ENCODE measurements around the gene SLC36A1. TPM values are rescaled to one million over a fixed set of nuclear protein-coding genes. Genes with fewer than 3 reads are reported as not detected.

SLC36A1 gene
- total RNA-seq, 2 experiments from 2014 or later: 11.6 to 12.1 TPM

DNA sequence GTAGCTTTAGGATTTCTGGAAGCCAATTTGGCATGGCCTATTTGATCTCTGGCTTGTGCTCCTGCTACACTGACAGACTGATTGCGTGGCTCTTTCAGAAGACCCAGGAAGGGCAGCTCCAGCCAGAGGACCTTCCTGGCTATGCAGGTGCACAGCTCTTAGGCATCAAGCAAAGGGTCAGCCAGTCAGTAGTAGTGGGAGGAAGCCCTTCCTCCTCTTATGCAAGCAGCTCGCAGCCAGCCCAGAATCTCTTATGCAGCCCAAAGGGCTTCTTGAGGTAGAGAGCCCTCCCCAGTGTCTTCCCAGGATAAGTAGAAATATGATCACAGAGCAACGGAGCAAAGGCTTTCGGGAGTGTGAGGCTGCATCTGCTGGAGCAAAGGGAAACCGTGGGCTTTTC lies 43.2 kb downstream of the SLC36A1 start:
- Histone ChIP-seq H3K27ac (ENCODE audit: low read depth, low read length, poor library complexity, severe bottlenecking) (no peak overlapping the region), H3K9me2 (ENCODE audit: insufficient read depth, low read length) (no peaks in the 10 kb centered on the region), H3K4me3 (ENCODE audit: low read depth, low read length, poor library complexity, severe bottlenecking) (no peak overlapping the region), H3K36me3 (ENCODE audit: insufficient read depth, low read length) (peaks cover 9% of the 10 kb centered on the region; the same call in 1 of the 2 replicates), H3K4me1 (ENCODE audit: insufficient read depth, low read length, poor library complexity, severe bottlenecking) (no peaks in the 10 kb centered on the region), H3K4me2 (ENCODE audit: low read length) (no peak overlapping the region), H2AFZ (ENCODE audit: low read length) (no peak overlapping the region), H3K9me3 (ENCODE audit: low read length) (no peaks in the 10 kb centered on the region), H4K20me1 (ENCODE audit: insufficient read depth, low read length) (no peaks in the 10 kb centered on the region), H3K79me2 (ENCODE audit: insufficient read depth, low read depth, low read length) (no peaks in the 10 kb centered on the region)
- BruUV-seq (replicated peaks): no TSS peak
- CTCF ChIA-PET (ENCODE audit: unreplicated experiment): no interaction called here
- no peak for TF ChIP-seq EZH2phosphoT487 (IDR thresholded peaks at IDR 0.05; ENCODE audit: borderline replicate concordance, low read depth, low read length)
- TF ChIP-seq, protein P1, sequence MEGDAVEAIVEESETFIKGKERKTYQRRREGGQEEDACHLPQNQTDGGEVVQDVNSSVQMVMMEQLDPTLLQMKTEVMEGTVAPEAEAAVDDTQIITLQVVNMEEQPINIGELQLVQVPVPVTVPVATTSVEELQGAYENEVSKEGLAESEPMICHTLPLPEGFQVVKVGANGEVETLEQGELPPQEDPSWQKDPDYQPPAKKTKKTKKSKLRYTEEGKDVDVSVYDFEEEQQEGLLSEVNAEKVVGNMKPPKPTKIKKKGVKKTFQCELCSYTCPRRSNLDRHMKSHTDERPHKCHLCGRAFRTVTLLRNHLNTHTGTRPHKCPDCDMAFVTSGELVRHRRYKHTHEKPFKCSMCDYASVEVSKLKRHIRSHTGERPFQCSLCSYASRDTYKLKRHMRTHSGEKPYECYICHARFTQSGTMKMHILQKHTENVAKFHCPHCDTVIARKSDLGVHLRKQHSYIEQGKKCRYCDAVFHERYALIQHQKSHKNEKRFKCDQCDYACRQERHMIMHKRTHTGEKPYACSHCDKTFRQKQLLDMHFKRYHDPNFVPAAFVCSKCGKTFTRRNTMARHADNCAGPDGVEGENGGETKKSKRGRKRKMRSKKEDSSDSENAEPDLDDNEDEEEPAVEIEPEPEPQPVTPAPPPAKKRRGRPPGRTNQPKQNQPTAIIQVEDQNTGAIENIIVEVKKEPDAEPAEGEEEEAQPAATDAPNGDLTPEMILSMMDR (conservative IDR thresholded peaks at IDR 0.05; ENCODE audit: low read length): no peak
- intact Hi-C loops (cut with micrococcal nuclease; ENCODE audit: unreplicated experiment): no loop called here
- POLR2A ChIA-PET: no interaction called here
- no peak for DNase-seq (ENCODE audit: low spot score)

DNA sequence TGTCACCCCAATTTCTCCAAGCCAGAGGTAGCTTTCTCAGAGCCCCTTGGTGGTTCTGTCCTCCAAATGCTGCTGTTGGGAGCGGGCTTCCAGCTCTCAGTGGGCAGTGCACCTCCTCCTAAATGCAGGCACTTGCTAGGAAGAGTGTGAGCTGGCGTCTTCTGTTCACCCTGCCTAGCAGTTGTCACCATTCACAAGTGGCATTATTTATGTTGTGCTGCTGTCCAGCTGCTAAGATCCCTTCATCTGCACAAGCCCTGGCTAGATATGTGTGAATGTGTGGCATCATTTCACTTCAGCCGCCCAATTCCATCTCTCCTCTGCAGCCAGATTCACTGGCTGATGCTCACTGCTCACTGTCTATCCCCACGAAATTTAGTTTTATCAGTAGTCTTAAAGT lies 43.7 kb downstream of the SLC36A1 start:
- H3K4me3 ChIP-seq (ENCODE audit: low read depth, low read length, poor library complexity, severe bottlenecking): no peak overlapping the region
- H3K36me3 ChIP-seq (ENCODE audit: insufficient read depth, low read length): 0 out of 2 replicates have a peak, but pooled peaks cover 5% of the 10 kb centered on the region
- no peaks in the 10 kb centered on the region for H3K79me2 ChIP-seq (ENCODE audit: insufficient read depth, low read depth, low read length)
- BruUV-seq (replicated peaks): no TSS peak
- H3K9me3 ChIP-seq (ENCODE audit: low read length): no peaks in the 10 kb centered on the region
- intact Hi-C loops (cut with micrococcal nuclease; ENCODE audit: unreplicated experiment): no loop called here
- H2AFZ ChIP-seq (ENCODE audit: low read length): no peak overlapping the region
- no peak overlapping the region for H3K27ac ChIP-seq (ENCODE audit: low read depth, low read length, poor library complexity, severe bottlenecking)
- no peak overlapping the region for H3K4me2 ChIP-seq (ENCODE audit: low read length)
- DNase-seq (ENCODE audit: low spot score): no peak
- ChIA-PET POLR2A (interaction anchor here (0.7 kb wide), 1 partner anchor 24 kb away, joined by 3 read pairs; no protein-coding TSS in a partner anchor), CTCF (ENCODE audit: unreplicated experiment) (no interaction called here)
- no peaks in the 10 kb centered on the region for H3K4me1 ChIP-seq (ENCODE audit: insufficient read depth, low read length, poor library complexity, severe bottlenecking)
- TF ChIP-seq, protein P1 (conservative IDR thresholded peaks at IDR 0.05; ENCODE audit: low read length): no peak
- TF ChIP-seq EZH2phosphoT487 (IDR thresholded peaks at IDR 0.05; ENCODE audit: borderline replicate concordance, low read depth, low read length): no peak
- no peaks in the 10 kb centered on the region for H3K9me2 ChIP-seq (ENCODE audit: insufficient read depth, low read length)
- no peaks in the 10 kb centered on the region for H4K20me1 ChIP-seq (ENCODE audit: insufficient read depth, low read length)

DNA sequence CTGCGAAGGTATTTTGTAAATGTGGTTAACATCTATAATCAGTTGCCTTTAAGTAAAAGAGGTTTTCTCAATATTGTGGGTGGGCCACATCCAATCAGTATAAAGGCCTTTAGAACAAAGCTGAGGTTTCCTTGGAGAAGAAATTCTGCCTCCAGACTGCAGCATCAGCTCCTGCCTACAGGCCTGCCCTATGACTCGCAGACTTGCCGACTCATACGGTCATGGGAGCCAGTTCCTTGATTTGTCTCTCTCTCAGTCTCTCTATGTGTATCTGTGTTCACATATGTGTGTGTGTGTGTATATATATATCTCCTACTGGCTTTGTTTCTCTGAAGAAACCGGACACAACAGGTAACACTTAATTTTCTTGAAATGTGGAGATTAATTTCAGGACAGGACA lies 45.3 kb downstream of the SLC36A1 start:
- H3K4me3 ChIP-seq (ENCODE audit: low read depth, low read length, poor library complexity, severe bottlenecking): no peak overlapping the region
- no peaks in the 10 kb centered on the region for H3K79me2 ChIP-seq (ENCODE audit: insufficient read depth, low read depth, low read length)
- H4K20me1 ChIP-seq (ENCODE audit: insufficient read depth, low read length): no peaks in the 10 kb centered on the region
- H3K4me2 ChIP-seq (ENCODE audit: low read length): no peak overlapping the region
- DNase-seq (ENCODE audit: low spot score): no peak
- H3K27ac ChIP-seq (ENCODE audit: low read depth, low read length, poor library complexity, severe bottlenecking): no peak overlapping the region
- ChIA-PET CTCF (ENCODE audit: unreplicated experiment) (no interaction called here), POLR2A (interaction anchor here (0.9 kb wide), 1 partner anchor 204 kb away, joined by 3 read pairs; no protein-coding TSS in a partner anchor)
- no peaks in the 10 kb centered on the region for H3K9me3 ChIP-seq (ENCODE audit: low read length)
- intact Hi-C loops (cut with micrococcal nuclease; ENCODE audit: unreplicated experiment): no loop called here
- H3K9me2 ChIP-seq (ENCODE audit: insufficient read depth, low read length): no peaks in the 10 kb centered on the region
- H2AFZ ChIP-seq (ENCODE audit: low read length): no peak overlapping the region
- TF ChIP-seq, protein P1 (conservative IDR thresholded peaks at IDR 0.05; ENCODE audit: low read length): no peak
- no peak for TF ChIP-seq EZH2phosphoT487 (IDR thresholded peaks at IDR 0.05; ENCODE audit: borderline replicate concordance, low read depth, low read length)
- H3K36me3 ChIP-seq (ENCODE audit: insufficient read depth, low read length): 0 out of 2 replicates have a peak, but pooled peaks cover 3% of the 10 kb centered on the region
- H3K4me1 ChIP-seq (ENCODE audit: insufficient read depth, low read length, poor library complexity, severe bottlenecking): no peaks in the 10 kb centered on the region
- BruUV-seq (replicated peaks): no TSS peak
